PFSK-1 (cell line): Measurements from ENCODE around the gene MAPK8.

Experiments used
- REST ChIP-seq, 2 experiments: IDR thresholded peaks; 2 replicates each; pipeline versions ENCODE4 v1.6.1 to v1.8.0; 2011 to 2012; ENCODE audit warnings: low read depth in 2 of 2, low read length in 2 of 2, control low read depth in 1 of 2, inconsistent platforms in 1 of 2, mild to moderate bottlenecking in 1 of 2, moderate library complexity in 1 of 2; ENCODE audit not compliant: insufficient read depth in 1 of 2
- TAF1 ChIP-seq: IDR thresholded peaks from 2 replicates; pipeline ENCODE4 v1.6.1; 2012; ENCODE audit warnings: low read length, control low read depth, borderline replicate concordance; ENCODE audit not compliant: insufficient read depth

- TF ChIP-seq REST (IDR thresholded peaks at IDR 0.05; ENCODE audit: insufficient read depth in 1 of 2, low read depth in 2 of 2, low read length in 2 of 2) = no peak
- TF ChIP-seq TAF1 = no peak
Observed at GRCh38 chr10:48399551-48399950, 93.1 kb downstream of the MAPK8 start.
